GM12878 (cell line): ENCODE data around the gene NUDCD3. TPM values are rescaled to one million over a fixed set of nuclear protein-coding genes. Genes with fewer than 3 reads are reported as not detected.

Source experiments
- ASH2L ChIP-seq: fragments of 300-600, 200-600 bp; sonication (generic); IDR thresholded peaks from 2 replicates; pipeline ENCODE4 v1.6.1; 2017; ENCODE audit warnings: low read depth, mild to moderate bottlenecking, borderline replicate concordance
- CHD1 ChIP-seq: IDR thresholded peaks from 2 replicates; pipeline ENCODE4 v1.6.1; 2012; ENCODE audit warnings: low read depth, low read length, improper control_type of control experiment
- CHD4 ChIP-seq: fragments of 200-600 bp; sonication (generic); IDR thresholded peaks from 2 replicates; pipeline ENCODE4 v1.6.1; 2016; ENCODE audit warnings: mild to moderate bottlenecking
- ESRRA ChIP-seq: IDR thresholded peaks from 2 replicates; pipeline ENCODE4 v1.6.1; 2012; ENCODE audit warnings: mild to moderate bottlenecking, low read length, improper control_type of control experiment
- ETV6 ChIP-seq, 2 experiments: fragments of 450-650 bp in 1 of 2; IDR thresholded peaks in 1 of 2; conservative IDR thresholded peaks in 1 of 2; 2 replicates each; pipeline ENCODE4 v1.6.1; 2014; ENCODE audit warnings: antibody characterized with exemption in 1 of 2, borderline replicate concordance in 1 of 2, low read depth in 1 of 2, mild to moderate bottlenecking in 1 of 2, moderate library complexity in 1 of 2
- FOS ChIP-seq: IDR thresholded peaks from 3 replicates; pipeline ENCODE4 v1.6.1; 2011; ENCODE audit warnings: borderline replicate concordance; ENCODE audit not compliant: insufficient read length; ENCODE audit errors: extremely low read depth
- FOXK2 ChIP-seq: fragments of 450-650 bp; IDR thresholded peaks from 2 replicates; pipeline ENCODE4 v1.6.1; 2017; ENCODE audit warnings: mild to moderate bottlenecking, moderate library complexity
- HDAC6 ChIP-seq: fragments of 200-600 bp; sonication (generic); IDR thresholded peaks from one replicate; pipeline ENCODE4 v1.8.0; 2017; ENCODE audit warnings: antibody characterized with exemption; ENCODE audit not compliant: unreplicated experiment
- MEF2A ChIP-seq: IDR thresholded peaks from 2 replicates; pipeline ENCODE4 v1.6.1; 2011; ENCODE audit warnings: low read depth, mild to moderate bottlenecking, low read length, moderate library complexity; ENCODE audit not compliant: insufficient read depth
- MYB ChIP-seq: fragments of 150-350 bp; IDR thresholded peaks from 2 replicates; pipeline ENCODE4 v1.6.1; 2014; ENCODE audit warnings: mild to moderate bottlenecking, low read depth, low read length, borderline replicate concordance
- NBN ChIP-seq: fragments of 450-650 bp; IDR thresholded peaks from 2 replicates; pipeline ENCODE4 v1.6.1; 2016
- NFXL1 ChIP-seq: fragments of 450-650 bp; IDR thresholded peaks from 2 replicates; pipeline ENCODE4 v1.6.1; 2017; ENCODE audit warnings: antibody characterized with exemption, mild to moderate bottlenecking, borderline replicate concordance
- NFYA ChIP-seq: IDR thresholded peaks from 2 replicates; pipeline ENCODE4 v1.6.1; 2011; ENCODE audit warnings: low read depth, mild to moderate bottlenecking, low read length, improper control_type of control experiment, borderline replicate concordance
- PAX5 ChIP-seq: IDR thresholded peaks from 2 replicates; pipeline ENCODE4 v1.6.1; 2011; ENCODE audit warnings: low read depth, low read length, borderline replicate concordance
- PML ChIP-seq: IDR thresholded peaks from 2 replicates; pipeline ENCODE4 v1.6.1; 2012; ENCODE audit warnings: low read length, inconsistent platforms
- RAD51 ChIP-seq: fragments of 450-650 bp; IDR thresholded peaks from 2 replicates; pipeline ENCODE4 v1.6.1; 2016; ENCODE audit warnings: moderate library complexity, mild to moderate bottlenecking, inconsistent platforms
- RELA ChIP-seq: fragments of 450-650 bp; IDR thresholded peaks from 2 replicates; pipeline ENCODE4 v1.8.0; 2014; ENCODE audit warnings: borderline replicate concordance; ENCODE audit not compliant: partially characterized antibody
- RUNX3 ChIP-seq: IDR thresholded peaks from 2 replicates; pipeline ENCODE4 v1.6.1; 2012; ENCODE audit warnings: low read length, inconsistent platforms
- SIN3A ChIP-seq: IDR thresholded peaks from 2 replicates; pipeline ENCODE4 v1.6.1; 2012; ENCODE audit warnings: low read depth, low read length, improper control_type of control experiment
- SMARCA5 ChIP-seq: fragments of 450-650 bp; IDR thresholded peaks from 2 replicates; pipeline ENCODE4 v1.6.1; 2017; ENCODE audit warnings: mild to moderate bottlenecking
- TBL1XR1 ChIP-seq: IDR thresholded peaks from 2 replicates; pipeline ENCODE4 v1.6.1; 2012; ENCODE audit warnings: low read depth, low read length, improper control_type of control experiment
- YY1 ChIP-seq: IDR thresholded peaks from 2 replicates; pipeline ENCODE4 v1.6.1; 2011; ENCODE audit warnings: low read depth, mild to moderate bottlenecking, low read length
- polyA plus RNA-seq, 11 experiments: library from polyadenylated mRNA; depleted of rRNA in 4 of 11; unstranded in 6 of 11; stranded (reverse) in 5 of 11; fragments of >200 nt; fragmentation: Nextera tagmentation in 4 of 11; fragmentation: Illumina TruSeq in 1 of 11; extraction: Ambion mirVana in 4 of 11; extraction: Trizol in 1 of 11; gene quantifications; 1 replicate in 1 of 11; 2 replicates in 10 of 11; pipeline versions ENCODE4 v1.2.1 to v1.2.3, GENCODE V29; 2011 to 2016; ENCODE audit warnings: inconsistent platforms in 2 of 11, missing spikeins in 2 of 11, low read depth in 1 of 11
- total RNA-seq, 4 experiments: library from RNA; depleted of rRNA in 3 of 4; stranded (reverse); fragments of >200 nt in 3 of 4; fragmentation: Illumina TruSeq in 1 of 4; extraction: Trizol in 1 of 4; gene quantifications; 2 replicates each; pipeline versions ENCODE4 v1.2.1 to v1.2.3, GENCODE V29; 2013 to 2021
- TF ChIP-seq, protein P1 (sequence below): IDR thresholded peaks from 2 replicates; pipeline ENCODE4 v1.6.1; 2012; ENCODE audit warnings: low read depth, low read length, improper control_type of control experiment
- TF ChIP-seq, protein P2 (sequence below): IDR thresholded peaks from 2 replicates; pipeline ENCODE4 v1.6.1; 2011; ENCODE audit warnings: borderline replicate concordance, low read depth, mild to moderate bottlenecking, moderate library complexity, low read length; ENCODE audit not compliant: insufficient read depth, poor library complexity, severe bottlenecking
- TF ChIP-seq, protein P3 (sequence below): fragments of 450-650 bp; IDR thresholded peaks from 2 replicates; pipeline ENCODE4 v1.6.1; 2018; ENCODE audit warnings: borderline replicate concordance, mild to moderate bottlenecking; ENCODE audit not compliant: partially characterized antibody

NUDCD3 gene
- total and polyA plus RNA-seq, 10 of the 15 experiments (the other 5 are each of a cell fraction or from before 2014, with no cell fraction given), result 25.0 to 89.8 (median 46.4) TPM

DNA sequence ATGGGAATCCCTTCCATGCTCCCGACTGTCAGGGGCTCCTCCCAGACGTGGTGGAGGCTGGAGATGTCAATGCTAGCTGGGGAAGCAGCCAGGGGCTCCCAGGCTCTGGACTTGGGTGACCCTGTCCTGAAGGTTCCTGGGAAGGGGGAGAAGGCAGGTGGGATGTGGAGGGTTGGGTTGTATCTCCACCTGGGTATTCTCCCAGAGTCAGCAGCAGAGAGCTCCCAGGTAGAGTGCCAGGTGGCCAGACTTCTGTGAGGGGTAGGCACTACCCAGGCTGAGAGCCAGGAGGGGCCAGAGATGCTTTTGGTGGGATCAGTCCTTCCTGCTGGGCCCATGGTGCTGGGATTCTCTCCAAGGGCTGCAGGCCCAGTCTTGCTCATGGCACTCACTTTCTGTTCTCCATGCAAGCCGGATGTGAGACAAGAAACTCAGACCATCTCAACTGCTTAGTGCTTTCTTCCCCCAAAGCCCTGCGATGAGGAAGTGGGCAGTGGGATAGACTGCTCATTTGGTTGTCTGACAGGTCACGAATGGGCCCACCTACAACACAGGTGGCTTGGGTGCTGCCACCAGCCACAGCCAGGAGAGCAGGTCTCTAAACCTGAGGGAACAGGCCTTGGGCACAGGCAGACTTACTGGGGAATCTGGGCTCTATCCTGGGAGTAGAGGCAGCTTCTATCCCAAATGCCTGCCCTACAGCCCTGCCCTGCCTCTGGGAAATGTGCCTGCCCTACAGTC is 112.6 kb downstream of the NUDCD3 start (continued):
- no peak for TF ChIP-seq CHD4
- no peak for TF ChIP-seq MYB
- no peak for TF ChIP-seq RELA
- peak; percentile 46 for TF ChIP-seq RUNX3
- TF ChIP-seq, protein P1, sequence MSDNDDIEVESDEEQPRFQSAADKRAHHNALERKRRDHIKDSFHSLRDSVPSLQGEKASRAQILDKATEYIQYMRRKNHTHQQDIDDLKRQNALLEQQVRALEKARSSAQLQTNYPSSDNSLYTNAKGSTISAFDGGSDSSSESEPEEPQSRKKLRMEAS, result no peak
- TF ChIP-seq, protein P2, sequence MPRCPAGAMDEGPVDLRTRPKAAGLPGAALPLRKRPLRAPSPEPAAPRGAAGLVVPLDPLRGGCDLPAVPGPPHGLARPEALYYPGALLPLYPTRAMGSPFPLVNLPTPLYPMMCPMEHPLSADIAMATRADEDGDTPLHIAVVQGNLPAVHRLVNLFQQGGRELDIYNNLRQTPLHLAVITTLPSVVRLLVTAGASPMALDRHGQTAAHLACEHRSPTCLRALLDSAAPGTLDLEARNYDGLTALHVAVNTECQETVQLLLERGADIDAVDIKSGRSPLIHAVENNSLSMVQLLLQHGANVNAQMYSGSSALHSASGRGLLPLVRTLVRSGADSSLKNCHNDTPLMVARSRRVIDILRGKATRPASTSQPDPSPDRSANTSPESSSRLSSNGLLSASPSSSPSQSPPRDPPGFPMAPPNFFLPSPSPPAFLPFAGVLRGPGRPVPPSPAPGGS, result no peak
- no peak for TF ChIP-seq PML
- TF ChIP-seq RAD51, result no peak
- TF ChIP-seq TBL1XR1, result no peak
- no peak for TF ChIP-seq FOXK2
- TF ChIP-seq HDAC6, result no peak
- no peak for TF ChIP-seq ETV6 (conservative IDR thresholded peaks at IDR 0.05 in 1 of 2, IDR thresholded peaks at IDR 0.05 in 1 of 2; ENCODE audit: borderline replicate concordance in 1 of 2, low read depth in 1 of 2)
- TF ChIP-seq NFYA, result no peak
- TF ChIP-seq PAX5, result no peak
- TF ChIP-seq NBN, result no peak
- TF ChIP-seq ASH2L, result no peak
- no peak for TF ChIP-seq SIN3A
- TF ChIP-seq, protein P3, sequence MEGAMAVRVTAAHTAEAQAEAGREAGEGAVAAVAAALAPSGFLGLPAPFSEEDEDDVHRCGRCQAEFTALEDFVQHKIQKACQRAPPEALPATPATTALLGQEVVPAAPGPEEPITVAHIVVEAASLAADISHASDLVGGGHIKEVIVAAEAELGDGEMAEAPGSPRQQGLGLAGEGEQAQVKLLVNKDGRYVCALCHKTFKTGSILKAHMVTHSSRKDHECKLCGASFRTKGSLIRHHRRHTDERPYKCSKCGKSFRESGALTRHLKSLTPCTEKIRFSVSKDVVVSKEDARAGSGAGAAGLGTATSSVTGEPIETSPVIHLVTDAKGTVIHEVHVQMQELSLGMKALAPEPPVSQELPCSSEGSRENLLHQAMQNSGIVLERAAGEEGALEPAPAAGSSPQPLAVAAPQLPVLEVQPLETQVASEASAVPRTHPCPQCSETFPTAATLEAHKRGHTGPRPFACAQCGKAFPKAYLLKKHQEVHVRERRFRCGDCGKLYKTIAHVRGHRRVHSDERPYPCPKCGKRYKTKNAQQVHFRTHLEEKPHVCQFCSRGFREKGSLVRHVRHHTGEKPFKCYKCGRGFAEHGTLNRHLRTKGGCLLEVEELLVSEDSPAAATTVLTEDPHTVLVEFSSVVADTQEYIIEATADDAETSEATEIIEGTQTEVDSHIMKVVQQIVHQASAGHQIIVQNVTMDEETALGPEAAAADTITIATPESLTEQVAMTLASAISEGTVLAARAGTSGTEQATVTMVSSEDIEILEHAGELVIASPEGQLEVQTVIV, result no peak
- TF ChIP-seq ESRRA, result no peak
- TF ChIP-seq MEF2A, result no peak
- no peak for TF ChIP-seq FOS
- TF ChIP-seq CHD1, result no peak
- TF ChIP-seq NFXL1, result no peak
- TF ChIP-seq SMARCA5, result 0 out of 2 replicates have a peak, but pooled peaks have one; percentile 25
- TF ChIP-seq YY1, result no peak
